NCI-H69 (cell line): Measurements from ENCODE around the gene BRD3.
A peak's percentile ranks its signal among the peaks of the same experiment; 100 is the strongest.
"Not testable (repeated sequence)": the region's sequence is repeated elsewhere in the genome, so short reads cannot be mapped to it uniquely, and the experiment has no call there.

Source experiments
- DNase-seq: peaks from one replicate; lab custom pipeline; 2025; lab: John Stamatoyannopoulos, UW

BRD3 gene

DNA sequence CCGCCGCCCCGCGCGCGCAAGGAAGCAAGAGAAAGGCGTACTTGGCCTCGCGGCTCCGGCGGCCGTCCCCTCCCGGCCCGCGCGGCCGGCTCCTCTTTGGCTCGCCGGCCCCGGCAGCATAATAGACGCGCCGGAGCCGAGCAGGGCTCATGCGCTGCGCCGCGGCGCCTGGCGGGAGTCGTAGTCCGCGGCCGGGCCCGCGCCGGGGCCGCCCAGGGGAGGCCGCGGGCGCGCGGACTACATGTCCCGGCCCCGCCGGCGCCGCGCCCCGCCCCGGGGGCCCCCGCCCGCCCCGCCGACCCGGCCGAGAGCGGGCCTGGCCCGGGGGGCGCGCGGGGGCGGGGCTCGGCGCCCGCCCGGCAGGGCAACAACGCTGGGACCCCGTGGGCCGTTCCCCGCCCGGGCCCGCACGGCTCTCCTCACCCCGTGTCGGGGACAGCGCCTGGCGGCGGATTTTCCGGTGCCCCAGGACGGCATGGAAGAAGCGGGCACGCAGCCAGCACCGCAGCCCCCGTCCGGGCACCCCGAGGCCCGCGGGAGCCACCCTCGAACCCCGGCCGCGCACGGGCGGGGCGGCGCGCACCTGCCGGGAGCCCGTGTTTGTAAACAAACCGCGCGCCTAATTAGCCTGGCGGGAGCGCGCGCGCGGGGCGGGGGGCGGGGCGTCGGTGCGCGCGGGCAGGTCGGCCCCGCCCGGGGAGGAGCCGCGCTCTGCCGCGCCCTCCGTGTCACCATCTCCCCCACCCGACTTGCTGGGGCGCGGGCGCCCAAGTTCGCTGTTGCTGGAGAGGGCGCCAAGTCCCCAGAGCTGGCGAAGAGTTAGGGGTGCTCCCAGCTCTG lies at the start of gene BRD3:
Gene BRD3 (minus strand): TSS at position 123 of the 840 bp plus-strand sequence. CDS start 14,549 bp downstream, outside the sequence.
- DNase-seq = peak; percentile 98

DNA sequence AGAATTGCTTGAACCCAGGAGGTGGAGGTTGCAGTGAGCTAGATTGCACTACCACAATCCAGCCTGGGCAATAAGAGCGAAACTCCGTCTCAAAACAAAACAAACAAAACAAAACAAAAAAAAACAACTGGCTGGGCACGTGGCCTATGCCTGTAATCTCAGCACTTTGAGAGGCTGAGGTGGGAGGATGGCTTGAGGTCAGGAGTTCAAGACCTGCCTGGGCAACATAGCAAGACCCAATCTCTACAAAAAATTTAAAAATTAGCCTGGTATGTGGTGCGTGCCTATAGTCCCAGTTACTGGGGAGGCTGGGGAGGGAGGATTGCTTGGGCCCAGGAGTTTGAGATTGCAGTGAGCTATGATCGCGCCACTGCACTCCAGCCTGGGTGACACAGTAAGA lies 44.7 kb upstream of the BRD3 start:
- no peak for DNase-seq

DNA sequence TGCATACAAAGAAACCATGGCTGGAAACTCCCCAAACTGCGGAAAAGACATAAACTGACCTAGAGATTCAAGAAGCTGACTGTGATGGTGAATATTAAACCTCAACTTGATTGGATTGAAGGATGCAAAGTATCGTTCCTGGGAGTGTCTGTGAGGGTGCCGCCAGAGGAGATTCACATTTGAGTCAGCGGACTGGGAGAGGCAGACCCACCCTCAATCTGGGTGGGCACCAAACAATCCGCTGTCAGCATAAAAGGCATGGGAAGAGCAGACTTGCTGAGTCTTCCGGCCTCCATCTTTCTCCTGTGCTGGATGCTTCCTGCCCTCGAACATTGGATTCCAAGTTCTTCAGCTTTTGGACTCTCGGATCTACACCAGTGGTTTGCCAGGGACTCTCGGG lies 43.2 kb upstream of the BRD3 start:
- DNase-seq = no peak

DNA sequence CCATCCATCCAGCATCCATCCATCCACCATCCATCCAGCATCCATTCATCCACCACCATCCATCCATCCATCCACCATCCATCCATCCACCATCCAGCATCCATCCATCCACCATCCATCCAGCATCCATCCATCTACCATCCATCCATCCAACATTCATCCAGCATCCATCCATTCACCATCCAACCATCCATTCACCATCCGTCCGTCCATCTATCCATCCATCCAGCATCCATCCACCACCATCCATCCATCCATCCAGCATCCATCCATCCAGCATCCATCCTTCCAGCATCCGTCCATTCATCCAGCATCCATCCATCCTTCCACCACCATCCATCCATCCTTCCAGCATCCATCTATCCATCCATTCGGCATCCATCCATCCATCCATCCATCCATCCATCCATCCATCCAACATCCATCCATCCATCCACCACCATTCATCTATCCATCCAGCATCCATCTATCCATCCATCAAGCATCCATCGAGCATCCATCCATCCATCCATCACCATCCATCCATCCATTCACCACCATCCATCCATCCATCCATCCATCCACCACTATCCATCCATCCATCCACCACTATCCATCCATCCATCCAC lies 35.7 kb upstream of the BRD3 start:
- no peak for DNase-seq

DNA sequence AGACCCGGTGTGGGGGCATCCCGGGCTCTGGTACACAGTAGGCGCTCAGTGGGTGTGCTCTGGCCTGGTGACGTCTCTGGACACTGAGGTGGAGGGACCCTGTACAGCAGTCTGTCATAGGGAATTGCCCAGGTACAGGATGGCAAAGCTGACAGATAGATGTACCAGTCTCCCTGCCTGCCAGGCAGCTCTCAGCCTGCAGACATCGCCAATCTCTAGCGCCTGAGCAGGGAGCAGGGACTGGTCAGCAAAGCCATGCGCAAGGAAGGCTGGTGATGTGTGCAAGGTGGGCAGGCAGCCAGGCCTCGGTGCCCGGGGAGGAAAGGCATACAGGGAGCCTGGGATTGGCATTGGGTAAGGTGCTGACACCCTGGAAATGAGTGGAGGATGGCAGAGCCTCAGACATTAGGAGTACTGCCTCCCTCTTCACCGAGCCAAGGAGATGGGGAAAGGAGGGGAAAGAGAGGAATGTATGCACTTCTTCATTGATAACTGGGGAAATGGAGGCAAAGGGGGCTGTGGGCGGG lies 33.9 kb upstream of the BRD3 start:
- peak; percentile 15 for DNase-seq

DNA sequence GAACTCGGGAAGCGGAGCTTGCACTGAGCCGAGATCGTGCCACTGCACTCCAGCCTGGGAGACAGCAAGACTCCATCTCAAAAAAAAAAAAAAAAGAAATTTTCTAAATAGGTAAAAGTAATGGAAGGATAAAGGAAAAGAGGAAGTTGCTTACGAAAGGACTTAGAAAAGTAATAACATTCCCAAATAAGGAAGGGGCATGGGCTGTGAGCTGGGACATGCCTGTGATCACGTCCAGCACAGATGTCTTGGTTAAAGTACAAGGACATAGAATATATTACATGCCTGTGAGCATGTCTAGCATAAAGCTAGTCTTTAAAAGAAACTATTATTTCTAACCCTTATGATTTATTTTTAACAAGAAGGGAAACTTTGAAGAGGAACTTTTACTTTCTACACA lies 33.3 kb upstream of the BRD3 start:
- DNase-seq = not testable (repeated sequence)

DNA sequence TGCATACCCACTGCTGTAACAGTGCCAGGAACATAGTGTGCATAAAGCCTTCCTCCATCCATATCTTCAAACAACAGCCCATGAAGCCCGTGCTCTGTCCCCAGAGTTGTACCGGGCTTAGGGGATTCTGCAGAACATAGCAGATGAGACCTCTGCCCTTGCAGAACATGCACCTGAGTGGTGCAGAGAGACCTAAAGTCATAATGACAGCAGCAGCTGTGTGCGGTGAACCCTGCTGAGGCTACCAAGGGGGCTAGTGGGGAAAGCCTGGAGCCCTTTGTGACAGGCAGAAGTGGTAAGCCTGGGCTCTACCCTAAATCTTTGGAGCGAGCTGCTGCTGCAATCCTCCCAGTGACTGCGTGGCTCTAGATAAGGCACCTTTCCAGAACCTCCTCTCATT lies 32.2 kb upstream of the BRD3 start:
- no peak for DNase-seq

DNA sequence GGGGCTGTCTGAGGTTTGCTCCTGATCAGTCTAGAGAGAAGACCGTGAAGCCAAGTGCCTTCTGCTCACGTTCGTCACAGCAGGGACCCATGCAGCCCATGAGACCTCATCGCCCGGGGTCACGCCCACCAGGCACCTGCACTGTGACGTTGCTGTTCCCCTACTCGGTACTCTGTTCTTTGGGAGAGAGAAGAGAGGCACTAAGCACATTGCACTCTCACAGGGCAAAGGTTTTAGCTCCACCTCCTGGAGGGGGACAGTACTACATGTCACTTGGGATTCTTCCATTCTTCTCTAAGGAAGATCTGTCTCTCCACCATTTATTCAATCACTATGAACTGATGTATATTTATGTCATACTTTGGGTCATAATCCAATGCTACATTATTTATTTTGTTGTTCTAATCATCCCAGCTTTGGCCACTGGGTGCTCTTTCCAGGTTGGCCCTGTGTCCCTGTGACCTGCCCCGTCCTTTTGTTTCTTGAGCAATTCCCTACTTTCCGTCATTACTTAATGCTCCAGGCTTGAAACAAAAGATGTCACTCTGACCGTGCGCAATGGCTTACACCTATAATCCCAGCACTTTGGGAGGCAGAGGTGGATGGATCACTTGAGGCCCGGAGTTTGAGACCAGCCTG lies 31.4 kb upstream of the BRD3 start:
- peak; percentile 67 for DNase-seq

DNA sequence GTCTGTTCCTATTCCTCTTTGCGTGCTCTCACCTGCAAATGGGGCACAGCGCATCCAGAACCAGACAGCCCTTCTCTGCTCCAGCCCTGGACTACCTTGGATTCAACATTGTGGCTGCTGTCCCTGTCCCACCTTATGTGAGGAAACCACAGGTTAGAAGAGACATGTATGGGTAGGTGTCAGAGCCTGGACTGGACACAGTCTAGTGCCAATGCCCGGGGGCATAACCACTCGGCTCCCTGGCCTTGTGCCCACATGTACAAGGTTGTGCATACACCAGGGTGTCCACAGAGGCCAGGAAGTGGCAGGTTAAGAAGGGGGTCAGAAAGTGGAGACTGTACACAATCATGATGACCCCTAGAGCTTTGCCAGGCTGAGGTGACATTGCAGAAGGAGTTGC lies 22.1 kb upstream of the BRD3 start:
- peak; percentile 43 for DNase-seq

DNA sequence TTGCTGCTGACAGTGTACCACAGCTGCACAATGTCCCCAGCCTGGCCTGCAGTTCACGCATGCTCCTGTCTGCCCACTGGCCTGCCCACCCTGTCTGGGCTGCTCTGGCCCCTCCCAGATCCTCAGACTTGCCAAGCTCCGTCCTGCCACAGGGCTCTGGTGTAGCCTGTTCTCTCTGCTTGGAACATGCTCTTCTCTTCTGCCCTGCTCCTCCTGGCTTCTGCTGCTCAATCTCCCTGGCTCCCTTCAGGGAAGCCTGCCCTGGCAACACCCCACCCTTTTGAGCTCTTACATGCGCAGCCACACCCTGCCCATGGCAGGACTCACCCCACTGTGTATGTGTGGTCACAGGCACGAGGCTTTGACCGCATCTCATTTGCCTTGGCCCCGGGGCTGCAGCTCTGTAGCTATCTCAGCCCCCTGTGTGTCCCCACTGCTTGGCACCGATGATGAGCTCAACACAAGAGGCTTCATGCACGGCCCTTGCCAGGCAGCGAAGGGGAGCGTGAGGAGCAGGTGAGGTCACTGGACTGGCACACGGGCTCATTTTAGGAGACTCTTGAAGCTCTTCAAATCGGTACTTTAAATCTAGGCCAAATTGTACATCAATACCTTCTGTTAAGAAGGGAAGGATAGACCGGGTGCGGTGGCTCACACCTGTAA lies 20.4 kb upstream of the BRD3 start:
- DNase-seq = peak; percentile 21

DNA sequence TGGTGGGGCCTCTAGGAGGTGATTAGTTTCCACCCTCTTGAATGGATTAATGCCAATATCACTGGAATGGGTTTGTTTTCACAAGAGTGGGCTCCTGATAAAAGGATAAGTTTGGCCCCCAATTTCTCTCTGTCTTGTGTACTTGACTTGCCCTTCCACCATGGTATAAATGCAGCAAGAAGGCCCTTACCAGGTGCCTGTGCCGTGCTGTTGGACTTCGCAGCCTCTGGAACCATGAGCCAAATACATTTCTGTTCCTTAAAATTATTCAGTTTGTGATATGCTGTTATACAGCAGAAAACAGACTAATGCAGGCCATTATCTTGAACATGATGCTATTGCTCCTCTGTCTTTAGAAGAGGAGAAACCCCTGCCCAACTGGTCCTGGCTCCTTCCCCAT lies 17.8 kb upstream of the BRD3 start:
- no peak for DNase-seq

DNA sequence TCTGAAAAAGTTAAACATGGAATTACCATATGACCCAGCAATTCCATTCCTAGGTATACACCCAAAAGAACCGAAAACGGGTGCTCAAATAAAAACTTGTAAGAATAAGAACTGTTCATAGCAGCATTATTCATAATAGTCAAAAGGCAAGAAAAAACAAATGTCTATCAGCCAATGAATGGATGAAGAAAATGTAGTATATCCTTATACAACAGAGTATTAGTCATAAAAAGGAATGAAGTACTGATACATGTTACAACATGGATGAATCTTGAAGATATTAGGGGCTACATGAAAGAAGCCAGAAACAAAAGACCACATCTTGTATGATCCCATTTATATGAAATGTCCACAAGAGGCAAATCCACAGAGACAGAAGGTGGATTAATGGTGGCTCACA lies 15.6 kb upstream of the BRD3 start:
- no peak for DNase-seq

DNA sequence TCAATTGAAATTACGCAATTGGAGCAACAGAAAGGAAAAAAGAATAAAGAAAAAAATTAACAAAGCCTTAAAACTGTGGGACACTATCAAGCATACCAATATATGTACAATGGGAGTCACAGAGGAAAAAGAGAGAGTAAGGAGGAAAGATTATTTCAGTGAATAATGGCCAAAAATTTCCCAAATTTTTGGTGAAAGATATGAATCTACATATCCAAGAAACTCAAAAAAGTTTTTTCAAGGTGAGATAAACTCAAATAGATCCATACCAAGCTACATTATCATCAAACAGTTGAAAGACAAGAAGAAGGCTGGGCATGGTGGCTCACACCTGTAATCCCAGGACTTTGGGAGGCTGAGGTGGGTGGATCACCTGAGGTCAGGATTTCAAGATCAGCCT lies 8.8 kb upstream of the BRD3 start:
- no peak for DNase-seq

DNA sequence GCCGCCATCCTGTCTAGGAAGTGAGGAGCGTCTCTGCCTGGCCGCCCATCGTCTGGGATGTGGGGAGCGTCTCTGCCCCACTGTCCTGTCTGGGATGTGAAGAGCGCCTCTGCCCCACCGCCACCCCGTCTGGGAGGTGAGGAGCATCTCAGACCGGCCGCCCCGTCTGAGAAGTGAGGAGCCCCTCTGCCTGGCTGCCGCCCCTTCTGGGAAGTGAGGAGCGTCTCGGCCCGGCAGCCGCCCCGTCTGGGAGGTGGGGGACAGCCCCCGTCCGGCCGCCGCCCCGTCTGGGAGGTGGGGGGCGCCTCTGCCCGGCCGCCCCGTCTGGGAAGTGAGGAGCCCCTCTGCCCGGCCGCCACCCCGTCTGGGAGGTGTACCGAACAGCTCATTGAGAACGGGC lies 7.9 kb upstream of the BRD3 start:
- not testable (repeated sequence) for DNase-seq

DNA sequence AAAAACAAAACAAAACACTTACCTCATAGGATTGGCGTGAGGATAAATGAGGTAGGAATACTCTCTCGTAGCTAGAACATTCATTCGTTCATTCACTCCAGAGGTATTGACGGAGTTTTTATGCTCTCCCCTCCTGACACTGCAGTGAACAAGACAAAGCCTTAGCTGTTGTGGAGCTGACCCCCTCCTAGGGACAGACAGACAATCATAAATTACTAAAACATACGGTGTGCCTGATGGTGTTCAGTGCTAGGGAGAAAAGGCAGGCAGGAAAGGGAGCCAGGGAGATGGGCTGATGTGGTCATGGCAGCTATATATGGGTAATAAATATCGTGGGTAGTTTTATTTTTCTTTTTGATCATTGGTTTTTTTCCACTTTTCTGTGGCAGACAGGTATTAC lies 5.7 kb upstream of the BRD3 start:
- peak; percentile 44 for DNase-seq

DNA sequence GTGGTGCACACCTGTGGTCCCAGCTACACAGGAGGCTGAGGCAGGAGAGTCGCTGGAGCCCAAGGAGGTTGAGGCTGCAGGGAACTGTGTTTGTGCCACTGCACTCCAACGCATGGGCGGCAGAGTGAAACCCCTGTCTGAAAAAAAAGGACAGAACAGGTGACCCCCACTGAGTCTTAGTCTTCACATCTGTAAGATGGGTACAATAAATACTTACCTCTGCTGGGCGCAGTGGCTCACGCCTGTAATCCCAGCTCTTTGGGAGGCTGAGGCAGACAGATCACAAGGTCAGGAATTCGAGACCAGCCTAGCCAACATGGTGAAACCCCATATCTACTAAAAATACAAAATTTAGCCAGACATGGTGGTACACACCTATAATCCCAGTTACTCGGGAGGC lies 4.9 kb upstream of the BRD3 start:
- not testable (repeated sequence) for DNase-seq

DNA sequence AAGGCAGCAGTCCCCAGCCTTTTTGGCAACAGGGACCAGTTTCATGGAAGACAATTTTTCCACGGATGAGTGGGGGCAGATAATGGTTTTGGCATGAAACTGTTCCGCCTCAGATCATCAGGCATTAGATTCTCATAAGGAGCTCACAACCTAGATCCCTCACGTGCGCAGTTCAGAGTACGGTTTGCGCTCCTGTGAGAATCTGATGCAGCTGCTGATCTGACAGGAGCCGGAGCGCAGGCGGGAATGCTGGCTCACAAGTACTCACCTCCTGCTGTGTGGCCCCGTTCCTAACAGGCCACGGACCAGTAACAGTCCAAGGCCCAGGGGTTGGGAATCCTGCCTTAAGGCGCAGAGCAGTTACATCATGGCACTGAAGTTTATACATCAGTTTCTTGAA lies 3.3 kb upstream of the BRD3 start:
- no peak for DNase-seq

DNA sequence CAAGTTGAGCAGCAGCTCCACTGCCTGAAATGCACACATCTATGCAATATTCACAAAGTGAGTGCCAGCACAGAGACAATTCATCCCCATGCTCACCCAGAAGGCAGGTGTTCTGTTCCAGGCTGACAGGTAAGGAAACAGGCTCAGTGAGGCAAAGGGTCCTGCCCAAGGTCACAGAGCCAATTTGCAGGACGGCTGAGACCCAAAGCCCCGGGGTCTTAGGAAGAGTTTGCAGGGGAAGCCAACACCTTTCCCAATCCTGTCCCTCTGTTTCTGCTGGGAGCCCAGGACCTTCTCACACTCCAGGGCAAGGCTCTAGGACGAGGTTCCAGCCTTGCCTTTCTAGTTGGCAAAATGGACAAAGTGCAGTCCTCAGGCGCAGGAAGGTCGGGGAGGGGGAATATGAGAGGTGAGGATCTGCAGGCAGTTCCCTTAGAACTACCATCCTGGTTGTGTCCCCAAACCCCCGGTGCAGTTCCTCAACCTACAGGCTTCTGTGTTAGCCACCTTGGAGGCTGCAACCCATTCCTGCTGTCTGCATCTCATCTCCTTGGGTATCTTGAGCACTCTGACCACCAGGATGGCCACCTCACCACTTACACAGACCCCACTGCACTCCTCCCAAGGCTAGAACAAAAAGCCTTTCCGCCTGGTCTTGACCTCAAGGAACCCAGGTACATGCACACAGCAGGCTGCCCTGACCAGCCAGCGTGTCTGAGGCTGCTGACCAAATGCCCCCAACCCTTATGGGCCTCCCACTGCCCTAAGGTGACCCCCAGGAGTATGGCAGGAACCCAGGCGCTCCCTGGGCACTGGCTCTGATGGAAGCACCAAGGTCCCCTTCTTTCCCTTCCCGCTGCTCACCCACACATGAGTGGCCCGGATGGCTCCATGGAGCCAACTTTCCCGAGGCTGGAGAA lies 1.9 kb upstream of the BRD3 start:
- DNase-seq = no peak

DNA sequence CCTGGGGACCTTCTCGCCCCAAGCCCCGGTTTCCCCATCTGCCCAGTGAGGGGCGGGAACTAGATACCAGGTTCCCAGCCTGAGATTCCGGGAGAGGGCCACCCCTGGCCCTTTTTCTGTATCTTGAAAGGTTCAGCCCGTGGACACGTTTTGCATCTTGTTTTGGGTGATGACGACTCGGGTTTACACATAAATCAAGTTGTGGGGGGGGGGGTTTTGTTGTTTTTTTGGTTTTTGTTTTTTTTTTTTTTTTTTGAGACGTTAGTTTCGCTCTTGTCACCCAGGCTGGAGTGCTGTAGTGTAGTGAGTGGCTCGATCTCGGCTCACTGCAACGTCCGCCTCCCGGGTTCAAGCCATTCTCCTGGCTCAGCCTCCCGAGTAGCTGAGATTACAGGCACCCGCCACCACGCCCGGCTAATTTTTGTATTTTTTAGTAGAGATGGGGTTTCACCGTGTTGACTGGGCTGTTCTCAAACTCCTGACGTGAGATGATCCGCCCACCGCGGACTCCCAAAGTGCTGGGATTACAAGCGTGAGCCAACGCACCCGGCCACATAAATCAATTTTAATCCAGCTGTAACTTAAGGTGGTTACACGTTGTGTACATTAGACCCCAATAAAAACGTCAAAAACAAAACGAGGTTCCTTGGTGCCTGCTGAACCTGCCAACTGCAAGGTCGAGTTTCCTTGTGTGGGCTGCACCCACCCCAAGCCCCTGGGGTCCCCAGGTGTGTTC lies 1.1 kb upstream of the BRD3 start:
- DNase-seq = peak; percentile 29
